Breast epithelium (tissue), 4 donors: ENCODE measurements around the gene CEP131. TPM values are rescaled to one million over a fixed set of nuclear protein-coding genes. Genes with fewer than 3 reads are reported as not detected.

Experiments
- DNase-seq, 2 donors: peaks; one replicate each; pipeline ENCODE4 v3.0.0-alpha.2; 2019; ENCODE audit warnings: low spot score in 2 of 2
- H3K27ac ChIP-seq, 2 donors: fragments of 200-600 bp; sonication (generic) in 1 of 2; one replicate each; pipeline ENCODE4 v1.5.1; 2016 to 2019; ENCODE audit warnings: mild to moderate bottlenecking in 1 of 2
- H3K27me3 ChIP-seq, 2 donors: fragments of 200-600 bp; sonication (generic) in 1 of 2; one replicate each; pipeline versions ENCODE4 v1.5.1 to v1.6.0; 2017 to 2019; ENCODE audit warnings: control low read depth in 1 of 2, mild to moderate bottlenecking in 1 of 2
- H3K36me3 ChIP-seq: fragments of 200-600 bp; one replicate; pipeline ENCODE4 v1.5.1; 2019
- H3K4me1 ChIP-seq, 2 donors: fragments of 200-600 bp; sonication (generic); one replicate each; pipeline ENCODE4 v1.5.1; 2016 to 2019; ENCODE audit warnings: control low read depth in 1 of 2
- H3K4me3 ChIP-seq, 3 donors: fragments of 200-600 bp; sonication (generic); 1 replicate in 2 of 3; 2 replicates in 1 of 3; pipeline ENCODE4 v1.5.1; 2016 to 2019; ENCODE audit warnings: mild to moderate bottlenecking in 3 of 3, moderate library complexity in 2 of 3
- H3K9me3 ChIP-seq, 2 donors: fragments of 200-600 bp; sonication (generic) in 1 of 2; one replicate each; pipeline ENCODE4 v1.5.1; 2016 to 2019; ENCODE audit warnings: control low read depth in 1 of 2
- POLR2A ChIP-seq: fragments of 450-650 bp; IDR thresholded peaks from one replicate; pipeline ENCODE4 v1.6.1; 2016; ENCODE audit warnings: antibody characterized with exemption, mild to moderate bottlenecking, moderate library complexity
- POLR2AphosphoS5 ChIP-seq, 3 donors: sonication (generic); formaldehyde crosslinking; IDR thresholded peaks; one replicate each; pipeline ENCODE4 v1.6.1; 2017; ENCODE audit warnings: antibody characterized with exemption in 3 of 3
- intact Hi-C: fragments of 100-400 bp; cut with DNase I; formaldehyde crosslinking; loops from one replicate; pipeline ENCODE4 v1.15.1; 2023; ENCODE audit warnings: low total_unique reads
- total RNA-seq, 3 donors: library from RNA; depleted of rRNA; stranded (reverse); fragments of >200 nt; gene quantifications; one replicate each; pipeline ENCODE4 v1.1.0, GENCODE V29; 2016
- TF ChIP-seq, protein P1 (sequence below), 3 donors: fragments of 450-650 bp; IDR thresholded peaks; one replicate each; pipeline ENCODE4 v1.5.1; 2016 to 2017; ENCODE audit warnings: antibody characterized with exemption in 3 of 3, mild to moderate bottlenecking in 3 of 3, moderate library complexity in 3 of 3

The CEP131 gene
- total RNA-seq, 3 donors from 2014 or later = 6.9 to 12.8 (median 9.7) TPM

DNA sequence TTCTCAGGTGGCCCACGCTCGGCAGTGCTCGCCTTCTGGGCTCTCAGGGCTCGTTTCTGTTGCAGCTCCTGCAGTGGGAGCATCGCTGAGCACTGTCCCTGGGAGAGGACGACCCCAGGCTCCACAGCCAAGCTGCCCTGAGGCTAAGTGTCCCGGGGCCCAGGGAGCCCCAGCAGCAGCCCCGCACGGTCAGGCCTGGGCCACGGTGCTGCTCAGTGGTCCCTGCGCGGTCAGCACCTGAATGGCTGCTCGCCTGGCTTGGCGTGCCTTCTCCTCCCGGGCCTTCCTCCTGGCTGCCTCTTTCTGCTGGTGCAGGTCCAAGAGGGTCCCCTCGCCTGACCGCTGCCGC is 23.3 kb downstream of the CEP131 start:
- H3K36me3 ChIP-seq = no peaks in the 10 kb centered on the region
- no peak overlapping the region for H3K4me3 ChIP-seq
- H3K27ac ChIP-seq = no peak overlapping the region
- no peaks in the 10 kb centered on the region for H3K9me3 ChIP-seq
- DNase-seq = no peak
- intact Hi-C loops = no loop called here
- TF ChIP-seq POLR2AphosphoS5 (IDR thresholded peaks at IDR 0.05) (no peak), POLR2A (no peak)
- TF ChIP-seq, protein P1, sequence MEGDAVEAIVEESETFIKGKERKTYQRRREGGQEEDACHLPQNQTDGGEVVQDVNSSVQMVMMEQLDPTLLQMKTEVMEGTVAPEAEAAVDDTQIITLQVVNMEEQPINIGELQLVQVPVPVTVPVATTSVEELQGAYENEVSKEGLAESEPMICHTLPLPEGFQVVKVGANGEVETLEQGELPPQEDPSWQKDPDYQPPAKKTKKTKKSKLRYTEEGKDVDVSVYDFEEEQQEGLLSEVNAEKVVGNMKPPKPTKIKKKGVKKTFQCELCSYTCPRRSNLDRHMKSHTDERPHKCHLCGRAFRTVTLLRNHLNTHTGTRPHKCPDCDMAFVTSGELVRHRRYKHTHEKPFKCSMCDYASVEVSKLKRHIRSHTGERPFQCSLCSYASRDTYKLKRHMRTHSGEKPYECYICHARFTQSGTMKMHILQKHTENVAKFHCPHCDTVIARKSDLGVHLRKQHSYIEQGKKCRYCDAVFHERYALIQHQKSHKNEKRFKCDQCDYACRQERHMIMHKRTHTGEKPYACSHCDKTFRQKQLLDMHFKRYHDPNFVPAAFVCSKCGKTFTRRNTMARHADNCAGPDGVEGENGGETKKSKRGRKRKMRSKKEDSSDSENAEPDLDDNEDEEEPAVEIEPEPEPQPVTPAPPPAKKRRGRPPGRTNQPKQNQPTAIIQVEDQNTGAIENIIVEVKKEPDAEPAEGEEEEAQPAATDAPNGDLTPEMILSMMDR (IDR thresholded peaks at IDR 0.05) = no peak
- H3K4me1 ChIP-seq = no peaks in the 10 kb centered on the region
- H3K27me3 ChIP-seq = no peaks in the 10 kb centered on the region

DNA sequence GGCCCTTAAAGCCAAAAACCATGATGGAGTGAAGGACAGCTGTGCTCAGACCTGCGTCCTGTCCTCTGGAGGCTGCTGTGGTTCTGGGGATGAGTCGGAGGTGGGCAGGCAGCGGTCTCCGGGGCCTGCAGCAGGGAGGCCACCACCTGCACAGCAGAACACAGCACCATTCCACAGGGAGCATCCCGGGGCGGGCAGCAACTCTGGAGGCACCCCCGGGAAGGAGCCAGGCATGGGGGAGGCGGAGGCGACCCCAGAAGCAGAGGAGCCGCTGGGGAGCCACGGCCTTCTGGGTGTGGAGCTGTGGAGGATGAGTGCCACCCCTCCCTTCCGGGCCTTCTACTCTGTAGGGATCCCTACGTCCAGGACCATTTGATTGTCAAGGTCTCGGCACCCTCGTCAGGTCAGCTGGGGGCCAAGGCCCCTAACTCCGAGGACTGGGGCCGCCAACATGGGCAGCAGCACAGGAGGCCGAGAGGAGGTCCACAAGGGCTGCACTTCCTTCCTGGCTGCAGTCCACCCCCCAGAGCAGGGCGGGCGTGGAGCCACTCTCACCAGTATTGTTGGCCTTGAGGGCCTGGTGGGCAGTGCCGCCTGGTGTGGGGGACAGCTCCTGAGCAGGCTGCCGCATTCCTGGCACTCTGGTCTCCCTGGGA is 23.8 kb downstream of the CEP131 start:
- DNase-seq = no peak
- no peak overlapping the region for H3K27ac ChIP-seq
- no peaks in the 10 kb centered on the region for H3K4me1 ChIP-seq
- no peaks in the 10 kb centered on the region for H3K9me3 ChIP-seq
- no peak overlapping the region for H3K4me3 ChIP-seq
- intact Hi-C loops = no loop called here
- H3K36me3 ChIP-seq = no peaks in the 10 kb centered on the region
- no peaks in the 10 kb centered on the region for H3K27me3 ChIP-seq
- TF ChIP-seq, protein P1 (IDR thresholded peaks at IDR 0.05) = no peak
- TF ChIP-seq POLR2A (no peak), POLR2AphosphoS5 (IDR thresholded peaks at IDR 0.05) (no peak)

DNA sequence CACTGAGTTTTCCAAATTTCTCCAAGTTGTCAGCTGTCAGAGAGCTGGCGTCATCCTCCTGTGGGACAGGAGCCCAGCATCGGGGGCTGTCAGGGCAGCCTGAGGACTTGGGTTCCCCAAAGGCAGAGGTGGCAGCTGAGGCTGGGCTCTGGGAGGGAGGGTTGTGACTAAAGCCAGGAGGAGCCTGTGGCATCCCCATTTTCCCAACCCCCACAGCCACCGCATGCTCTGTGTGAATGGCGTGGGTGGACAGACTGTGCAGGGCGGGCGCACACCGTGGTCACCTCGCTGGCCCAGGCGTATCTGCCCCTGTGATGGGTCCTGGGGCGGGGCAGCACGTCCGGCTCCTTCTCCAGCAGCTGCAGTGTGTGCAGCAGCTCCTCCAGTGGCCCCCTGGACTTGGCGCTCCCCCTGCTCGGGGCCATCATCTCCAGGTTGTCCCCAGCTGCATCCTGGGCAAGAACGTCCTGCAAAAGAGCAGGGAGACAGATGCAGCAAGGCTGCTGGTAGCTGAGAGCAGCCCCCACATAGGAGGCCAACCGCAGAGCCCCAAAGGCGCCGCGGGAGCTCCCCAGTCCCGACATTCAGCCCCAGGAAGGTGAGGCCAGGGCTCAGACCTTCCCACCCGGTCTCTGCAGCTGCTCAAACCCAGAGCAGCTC is 24.8 kb downstream of the CEP131 start:
- H3K27ac ChIP-seq = no peak overlapping the region
- no peaks in the 10 kb centered on the region for H3K36me3 ChIP-seq
- DNase-seq = no peak
- no peak overlapping the region for H3K4me3 ChIP-seq
- no peaks in the 10 kb centered on the region for H3K4me1 ChIP-seq
- TF ChIP-seq POLR2A = no peak
- TF ChIP-seq, protein P1 (IDR thresholded peaks at IDR 0.05) = no peak
- no peak for TF ChIP-seq POLR2AphosphoS5 (IDR thresholded peaks at IDR 0.05)
- intact Hi-C loops = no loop called here
- H3K9me3 ChIP-seq = no peaks in the 10 kb centered on the region
- H3K27me3 ChIP-seq = no peaks in the 10 kb centered on the region

DNA sequence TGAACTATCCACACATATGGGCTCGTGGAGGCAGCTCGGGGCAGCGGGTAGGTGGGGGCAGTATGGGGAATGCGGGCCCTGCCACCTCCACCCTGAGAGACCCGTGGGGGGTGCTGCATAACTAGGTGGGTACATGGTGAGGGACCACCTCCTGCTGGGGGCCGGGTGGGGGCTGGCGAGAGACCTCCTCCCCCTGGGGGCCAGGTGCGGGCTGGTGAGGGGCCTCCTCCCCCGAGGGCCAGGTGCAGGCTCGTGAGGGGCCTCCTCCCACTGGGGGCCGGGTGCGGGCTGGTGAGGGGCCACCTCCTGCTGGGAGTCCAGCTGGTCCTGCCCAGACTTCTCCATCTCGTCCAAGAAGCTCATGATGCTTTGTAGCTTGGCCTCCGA is 25.4 kb downstream of the CEP131 start:
- intact Hi-C loops = no loop called here
- H3K36me3 ChIP-seq = no peaks in the 10 kb centered on the region
- H3K27me3 ChIP-seq = no peaks in the 10 kb centered on the region
- no peaks in the 10 kb centered on the region for H3K9me3 ChIP-seq
- TF ChIP-seq POLR2AphosphoS5 (IDR thresholded peaks at IDR 0.05) = no peak
- TF ChIP-seq POLR2A = no peak
- TF ChIP-seq, protein P1 (IDR thresholded peaks at IDR 0.05) = no peak
- no peak for DNase-seq
- H3K27ac ChIP-seq = no peak overlapping the region
- H3K4me1 ChIP-seq = no peaks in the 10 kb centered on the region
- no peak overlapping the region for H3K4me3 ChIP-seq

DNA sequence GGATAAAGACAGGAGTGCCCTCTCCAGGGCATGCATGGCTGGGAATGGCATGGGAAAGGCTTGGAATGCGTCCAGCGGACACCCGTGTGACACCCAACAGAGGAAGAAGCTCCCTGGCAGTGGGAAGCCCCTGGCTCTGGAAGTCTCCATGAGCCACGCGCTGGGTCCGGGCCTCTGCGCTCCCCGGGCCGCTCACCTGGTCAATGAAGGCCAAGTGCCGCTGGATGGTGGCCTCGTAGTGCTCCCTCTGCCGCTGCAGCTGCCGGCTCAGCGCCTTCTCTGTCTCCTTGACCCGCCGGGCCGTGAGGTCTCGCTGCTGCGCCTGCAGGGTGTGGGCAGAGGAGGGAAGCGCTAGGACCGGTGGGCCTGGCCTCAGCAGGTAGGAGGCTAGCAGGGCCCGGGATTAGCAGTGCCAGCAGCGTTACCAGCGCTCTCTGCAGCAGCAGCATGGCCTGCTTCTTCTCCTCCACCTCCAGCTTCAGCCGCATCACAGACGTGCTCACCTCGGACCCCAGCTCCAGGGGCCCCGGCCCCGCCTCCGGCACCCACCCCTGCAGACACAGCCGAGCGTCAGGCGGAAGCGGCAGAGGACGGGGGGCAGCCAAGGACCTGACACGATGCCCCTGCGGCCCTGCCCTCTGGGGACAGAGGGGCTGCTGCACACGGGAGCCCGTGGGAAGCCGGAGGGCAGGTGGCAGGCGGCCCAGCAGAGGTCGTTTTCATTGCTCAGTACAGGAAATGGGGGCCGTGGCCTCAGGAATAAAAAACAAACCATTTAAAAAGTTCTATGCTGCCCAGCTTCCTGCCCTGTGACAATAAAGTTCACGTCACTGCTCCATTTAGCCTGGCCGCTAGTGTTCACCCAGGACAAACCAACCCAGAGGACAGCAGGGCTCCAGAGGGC is 26.0 kb downstream of the CEP131 start:
- Histone ChIP-seq H3K9me3 (no peaks in the 10 kb centered on the region), H3K27me3 (no peaks in the 10 kb centered on the region), H3K4me3 (no peak overlapping the region), H3K36me3 (no peaks in the 10 kb centered on the region), H3K4me1 (no peaks in the 10 kb centered on the region), H3K27ac (no peak overlapping the region)
- intact Hi-C loops = no loop called here
- no peak for TF ChIP-seq POLR2AphosphoS5 (IDR thresholded peaks at IDR 0.05)
- TF ChIP-seq POLR2A = no peak
- TF ChIP-seq, protein P1 (IDR thresholded peaks at IDR 0.05) = no peak
- no peak for DNase-seq
